Type B pancreatic cell (in vitro differentiated cells): Measurements from ENCODE around the gene ZNHIT3. TPM values are rescaled to one million over a fixed set of nuclear protein-coding genes. Genes with fewer than 3 reads are reported as not detected.

ENCODE experiments used
- DNase-seq: peaks from one replicate; pipeline ENCODE4 v3.0.0; 2021; ENCODE audit warnings: mixed read lengths; ENCODE audit not compliant: unreplicated experiment; ENCODE audit errors: extremely low spot score
- H3K27ac Mint-ChIP-seq: 2 replicates; pipeline ENCODE4 v1.8.0; 2021; ENCODE audit warnings: mild to moderate bottlenecking, mixed read lengths
- H3K27me3 Mint-ChIP-seq: 2 replicates; pipeline ENCODE4 v1.8.0; 2021; ENCODE audit warnings: mixed read lengths
- H3K36me3 Mint-ChIP-seq: 2 replicates; pipeline ENCODE4 v1.8.0; 2021; ENCODE audit warnings: mixed read lengths
- H3K4me1 Mint-ChIP-seq: one replicate; pipeline ENCODE4 v1.8.0; 2021; ENCODE audit warnings: mixed read lengths; ENCODE audit not compliant: unreplicated experiment
- H3K4me3 Mint-ChIP-seq: 2 replicates; pipeline ENCODE4 v1.8.0; 2021; ENCODE audit warnings: mild to moderate bottlenecking, mixed read lengths
- H3K9me3 Mint-ChIP-seq: 2 replicates; pipeline ENCODE4 v1.8.0; 2021; ENCODE audit warnings: mixed read lengths
- CTCF ChIP-seq: fragments of 200-600 bp; sonication (generic); conservative IDR thresholded peaks from 2 replicates; pipeline ENCODE4 v1.5.0; 2021; ENCODE audit warnings: antibody characterized with exemption, mild to moderate bottlenecking
- total RNA-seq: library from RNA; stranded (reverse); gene quantifications from 2 replicates; pipeline ENCODE4 v1.2.1, GENCODE V29; 2021; ENCODE audit warnings: low replicate concordance

The ZNHIT3 gene
- total RNA-seq, 1 donor from 2014 or later: 43.3 TPM

GRCh38 chr17:36500745-36501225, 14.3 kb downstream of the ZNHIT3 start:
- no peak overlapping the region for H3K4me3 Mint-ChIP-seq
- no peak for DNase-seq
- peaks cover 13% of the 10 kb centered on the region for H3K36me3 Mint-ChIP-seq
- TF ChIP-seq CTCF: no peak
- H3K4me1 Mint-ChIP-seq: peaks cover 9% of the 10 kb centered on the region
- H3K27me3 Mint-ChIP-seq: no peaks in the 10 kb centered on the region
- H3K27ac Mint-ChIP-seq: no peak overlapping the region
- no peaks in the 10 kb centered on the region for H3K9me3 Mint-ChIP-seq

- peaks cover 8% of the 10 kb centered on the region for H3K36me3 Mint-ChIP-seq
- no peak overlapping the region for H3K4me3 Mint-ChIP-seq
- H3K4me1 Mint-ChIP-seq: peaks cover 3% of the 10 kb centered on the region
- no peak for DNase-seq
- H3K27me3 Mint-ChIP-seq: no peaks in the 10 kb centered on the region
- no peak overlapping the region for H3K27ac Mint-ChIP-seq
- no peak for TF ChIP-seq CTCF
- H3K9me3 Mint-ChIP-seq: no peaks in the 10 kb centered on the region
Observed at GRCh38 chr17:36501351-36501750, 14.9 kb downstream of the ZNHIT3 start.

GRCh38 chr17:36501963-36502362, 15.5 kb downstream of the ZNHIT3 start:
- no peaks in the 10 kb centered on the region for H3K27me3 Mint-ChIP-seq
- no peak overlapping the region for H3K27ac Mint-ChIP-seq
- H3K4me1 Mint-ChIP-seq: no peaks in the 10 kb centered on the region
- no peak for TF ChIP-seq CTCF
- peaks cover 8% of the 10 kb centered on the region for H3K36me3 Mint-ChIP-seq
- no peak overlapping the region for H3K4me3 Mint-ChIP-seq
- H3K9me3 Mint-ChIP-seq: no peaks in the 10 kb centered on the region
- DNase-seq: no peak

- Mint-ChIP-seq H3K27me3 (no peaks in the 10 kb centered on the region), H3K36me3 (peaks cover 5% of the 10 kb centered on the region), H3K4me1 (no peaks in the 10 kb centered on the region)
Observed at GRCh38 chr17:36503456-36504155, 17.1 kb downstream of the ZNHIT3 start.

GRCh38 chr17:36504156-36504545, 17.7 kb downstream of the ZNHIT3 start:
- no peaks in the 10 kb centered on the region for H3K4me1 Mint-ChIP-seq
- H3K9me3 Mint-ChIP-seq: no peaks in the 10 kb centered on the region
- no peak overlapping the region for H3K4me3 Mint-ChIP-seq
- DNase-seq: no peak
- peaks cover 4% of the 10 kb centered on the region for H3K36me3 Mint-ChIP-seq
- no peak overlapping the region for H3K27ac Mint-ChIP-seq
- no peak for TF ChIP-seq CTCF
- H3K27me3 Mint-ChIP-seq: no peaks in the 10 kb centered on the region

More at GRCh38 chr17:36503456-36504155, 17.1 kb downstream of the ZNHIT3 start:
- no peak for TF ChIP-seq CTCF
- H3K27ac Mint-ChIP-seq: no peak overlapping the region
- H3K9me3 Mint-ChIP-seq: no peaks in the 10 kb centered on the region
- no peak overlapping the region for H3K4me3 Mint-ChIP-seq
- no peak for DNase-seq
